HG02938 (cell line): ENCODE results near the gene PADI4.

ENCODE experiments used
- ATAC-seq: cut with Tn5 transposase; IDR thresholded peaks from one replicate; pipeline ENCODE4 v1.9.1; 2021; ENCODE audit warnings: mild to moderate bottlenecking, moderate library complexity; ENCODE audit not compliant: unreplicated experiment

PADI4 gene

DNA sequence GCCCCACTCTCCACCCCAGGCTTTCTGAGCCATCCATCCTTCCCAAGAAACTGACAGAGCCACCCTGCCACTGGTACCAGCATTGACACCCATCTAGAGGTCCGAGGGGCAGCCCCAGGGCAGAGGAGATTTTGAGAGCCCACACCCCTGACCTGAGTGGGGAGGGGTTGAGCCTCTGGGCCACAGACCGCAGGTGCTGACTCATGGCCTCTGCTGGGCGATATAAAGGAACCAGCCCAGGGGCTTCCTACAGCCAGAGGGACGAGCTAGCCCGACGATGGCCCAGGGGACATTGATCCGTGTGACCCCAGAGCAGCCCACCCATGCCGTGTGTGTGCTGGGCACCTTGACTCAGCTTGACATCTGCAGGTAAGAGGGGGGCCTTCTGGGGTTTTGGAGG, at the start of gene PADI4:
Gene PADI4 (plus strand): TSS at position 252 of the 400 bp plus-strand sequence. CDS start 26 bp downstream, at position 278.
- no peak for ATAC-seq

DNA sequence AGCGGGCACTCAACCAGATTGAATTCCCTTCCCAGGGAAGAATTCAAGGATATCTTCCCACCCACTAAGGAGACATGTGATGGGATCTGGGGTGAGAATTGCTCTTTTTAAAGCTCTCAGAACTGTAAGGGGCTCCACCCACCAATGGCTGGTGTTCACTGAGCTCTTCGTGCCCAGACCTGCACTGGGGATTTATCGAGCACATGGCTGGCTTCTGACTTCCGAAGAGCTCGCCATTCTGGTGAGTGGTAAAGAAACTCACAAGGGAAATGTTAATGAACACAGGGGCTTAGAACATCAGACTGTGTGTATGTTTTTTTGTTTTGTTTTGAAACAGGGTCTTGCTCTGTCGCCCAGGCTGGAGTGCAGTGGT, 49.3 kb upstream of the PADI4 start:
- no peak for ATAC-seq

DNA sequence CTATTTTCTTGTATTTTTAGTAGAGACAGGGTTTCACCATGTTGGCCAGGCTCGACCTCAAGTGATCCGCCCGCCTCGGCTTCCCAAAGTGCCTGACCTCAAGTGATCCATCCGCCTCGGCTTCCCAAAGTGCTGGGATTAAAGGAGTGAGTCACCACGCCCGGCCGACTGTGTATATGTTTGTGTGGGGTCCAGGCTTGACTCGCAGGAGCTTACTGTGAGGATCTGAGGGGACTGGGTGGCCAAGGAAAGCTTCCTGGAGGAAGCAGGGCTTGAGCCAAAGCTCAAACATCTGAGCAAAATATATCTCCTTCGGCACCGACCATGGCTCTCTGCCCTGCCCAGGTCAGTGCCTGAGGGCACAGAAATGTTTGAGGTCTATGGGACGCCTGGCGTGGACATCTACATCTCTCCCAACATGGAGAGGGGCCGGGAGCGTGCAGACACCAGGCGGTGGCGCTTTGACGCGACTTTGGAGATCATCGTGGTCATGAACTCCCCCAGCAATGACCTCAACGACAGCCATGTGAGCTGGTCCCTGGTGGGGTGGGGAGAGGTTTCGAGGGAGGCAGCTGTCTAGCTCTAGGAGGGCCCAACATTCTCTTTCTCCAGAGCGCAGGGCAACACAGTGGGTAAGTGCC, 48.6 kb upstream of the PADI4 start:
- no peak for ATAC-seq

- ATAC-seq, result no peak
These were observed 47.7 kb upstream of the PADI4 start for GRCh38 chr1:17260264-17260663.

DNA sequence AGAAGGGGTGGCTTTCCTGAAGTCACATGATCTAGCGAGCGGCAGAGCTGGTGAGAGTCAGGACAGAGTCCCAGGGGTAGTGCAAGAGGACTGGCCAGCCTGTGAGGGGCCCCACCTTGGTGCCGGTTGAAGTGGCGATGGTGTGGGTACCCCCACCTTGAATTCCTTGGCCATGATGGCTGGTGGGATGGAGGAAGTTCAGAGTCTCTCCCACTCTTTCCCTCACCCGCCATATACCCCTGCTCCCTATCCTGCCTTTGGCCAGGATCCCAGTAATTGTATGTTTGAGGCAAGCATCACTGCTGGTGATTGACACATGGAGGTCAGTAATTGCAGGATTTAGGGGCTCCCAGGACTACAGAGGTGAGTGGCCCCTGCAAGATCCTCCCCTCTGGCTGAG, 47.3 kb upstream of the PADI4 start:
- no peak for ATAC-seq

DNA sequence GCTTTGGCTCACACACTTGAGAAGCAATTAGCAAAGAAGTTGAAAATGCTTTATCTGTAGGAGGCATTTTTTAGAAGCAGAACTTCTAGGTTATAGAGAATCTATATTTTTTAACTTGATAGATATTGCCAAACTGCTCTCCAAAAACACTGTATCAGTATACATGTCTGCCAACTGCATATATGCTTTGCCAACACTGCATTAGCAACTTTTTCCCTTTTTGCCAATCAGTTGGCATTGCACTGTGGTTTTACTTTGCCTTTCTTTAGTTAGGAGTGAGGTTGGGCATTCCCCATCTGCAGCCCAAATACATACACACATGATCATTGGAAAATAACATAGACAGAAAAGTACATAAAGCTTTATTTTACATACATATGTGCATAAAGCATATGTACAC, 44.1 kb upstream of the PADI4 start:
- ATAC-seq, result no peak

DNA sequence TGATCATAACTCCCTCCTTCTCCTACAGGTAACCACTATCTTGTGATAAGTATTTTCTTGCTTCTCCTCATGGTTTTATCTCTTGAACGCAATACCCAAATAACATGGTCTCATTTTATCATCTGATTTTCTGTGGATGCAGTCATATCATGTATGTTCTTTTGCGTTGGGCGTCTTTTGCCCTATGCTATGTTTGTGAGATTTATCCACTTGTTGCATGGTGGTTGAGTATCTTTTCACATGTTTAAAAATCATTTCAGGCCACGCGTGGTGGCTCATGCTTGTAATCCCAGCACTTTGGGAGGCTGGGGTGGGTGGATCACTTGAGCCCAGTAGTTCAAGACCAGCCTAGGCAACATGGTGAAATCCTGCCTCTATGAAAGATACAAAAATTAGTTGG, 43.5 kb upstream of the PADI4 start:
- ATAC-seq, result no peak

GRCh38 chr1:17265162-17265561, 42.8 kb upstream of the PADI4 start:
- ATAC-seq, result no peak

DNA sequence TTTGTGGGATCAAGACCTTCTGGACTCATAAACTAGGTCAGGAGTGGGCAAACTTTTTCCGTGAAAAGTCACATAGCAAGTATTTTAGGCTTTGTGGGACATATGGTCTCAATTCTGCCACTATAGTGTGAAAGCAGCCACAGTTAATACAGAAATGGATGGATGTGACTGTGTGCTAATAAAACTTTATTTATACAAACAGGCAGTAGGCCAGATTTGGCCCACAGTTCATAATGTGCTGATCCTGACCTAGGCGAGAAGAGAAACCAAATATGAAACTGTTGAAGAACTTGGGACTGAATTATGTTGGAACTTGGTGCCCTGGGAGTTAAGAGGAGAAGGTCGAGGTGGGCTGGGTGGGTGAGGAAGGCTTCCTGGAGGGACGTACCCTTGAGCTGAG, 42.0 kb upstream of the PADI4 start:
- no peak for ATAC-seq

DNA sequence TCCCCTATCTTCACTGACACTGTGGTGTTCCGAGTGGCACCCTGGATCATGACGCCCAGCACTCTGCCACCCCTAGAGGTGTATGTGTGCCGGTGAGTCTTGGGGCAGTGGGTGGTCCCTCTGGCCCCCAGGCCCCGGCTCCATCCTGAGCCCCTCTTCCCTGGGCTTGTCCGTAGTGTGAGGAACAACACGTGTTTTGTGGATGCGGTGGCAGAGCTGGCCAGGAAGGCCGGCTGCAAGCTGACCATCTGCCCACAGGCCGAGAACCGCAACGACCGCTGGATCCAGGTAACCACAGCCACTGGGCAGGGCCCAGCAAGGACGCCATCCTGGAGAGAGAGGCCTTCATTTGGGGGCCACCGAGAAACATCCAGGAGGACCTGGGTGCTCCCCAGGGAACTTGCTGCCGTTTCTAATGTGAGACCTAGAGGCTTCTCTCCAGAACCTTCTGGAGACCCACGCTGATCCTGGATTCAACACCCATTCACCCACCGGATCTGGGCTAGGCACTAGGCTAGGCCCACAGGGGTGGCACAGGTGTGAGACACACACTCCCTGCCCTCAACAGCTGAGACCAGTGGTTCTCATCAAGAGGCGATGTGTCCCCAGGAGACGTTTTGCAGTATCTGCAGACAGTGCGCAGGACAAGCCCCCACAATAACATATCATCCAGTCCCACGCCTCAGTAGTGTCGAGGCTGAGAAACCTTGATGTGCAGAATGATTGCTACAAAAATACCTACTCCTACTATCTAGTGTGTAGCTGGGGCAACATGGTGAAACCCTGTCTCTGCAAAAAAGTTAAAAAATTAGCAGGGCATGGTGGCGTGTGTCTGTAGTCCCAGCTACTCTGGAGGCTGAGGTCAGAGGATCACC, 36.9 kb upstream of the PADI4 start:
- ATAC-seq, result no peak

DNA sequence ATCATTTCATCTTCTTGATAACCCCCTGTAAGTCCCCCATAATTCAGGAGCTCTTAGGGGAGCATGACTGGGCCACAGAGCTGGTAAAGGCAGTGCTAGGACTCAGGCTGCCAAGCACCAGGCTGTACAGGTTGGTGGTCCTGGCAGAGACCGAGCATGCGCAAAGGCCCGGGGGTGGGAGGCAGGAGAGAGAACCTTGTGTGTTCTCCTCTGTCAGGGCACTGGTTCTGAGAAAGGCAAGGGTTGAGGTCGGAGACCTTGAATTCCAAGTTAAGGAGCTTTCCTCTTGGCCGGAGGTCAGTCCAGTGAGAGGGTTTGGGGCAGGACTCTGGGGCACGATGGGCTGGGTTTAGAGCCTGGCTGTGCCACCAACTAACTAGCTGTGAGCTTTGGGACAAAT, 35.9 kb upstream of the PADI4 start:
- ATAC-seq, result no peak

GRCh38 chr1:17272646-17273045, 35.4 kb upstream of the PADI4 start:
- ATAC-seq, result no peak

DNA sequence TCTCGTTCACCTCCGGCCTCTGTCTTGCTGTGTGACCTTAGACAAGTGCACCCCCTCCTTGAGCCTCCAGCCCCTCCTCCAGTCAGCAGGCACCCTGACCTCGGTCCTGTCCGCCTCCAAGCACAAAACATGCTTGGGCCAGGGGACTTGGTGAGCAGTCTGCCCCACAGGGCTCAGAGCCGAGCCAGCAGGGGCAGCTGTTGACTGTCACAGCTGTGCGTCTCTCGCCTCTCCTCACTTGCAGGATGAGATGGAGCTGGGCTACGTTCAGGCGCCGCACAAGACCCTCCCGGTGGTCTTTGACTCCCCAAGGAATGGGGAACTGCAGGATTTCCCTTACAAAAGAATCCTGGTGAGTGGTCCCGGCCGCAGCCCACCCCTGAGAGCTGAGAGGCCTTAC, 34.9 kb upstream of the PADI4 start:
- no peak for ATAC-seq

GRCh38 chr1:17274186-17275170, 33.5 kb upstream of the PADI4 start:
- no peak for ATAC-seq

DNA sequence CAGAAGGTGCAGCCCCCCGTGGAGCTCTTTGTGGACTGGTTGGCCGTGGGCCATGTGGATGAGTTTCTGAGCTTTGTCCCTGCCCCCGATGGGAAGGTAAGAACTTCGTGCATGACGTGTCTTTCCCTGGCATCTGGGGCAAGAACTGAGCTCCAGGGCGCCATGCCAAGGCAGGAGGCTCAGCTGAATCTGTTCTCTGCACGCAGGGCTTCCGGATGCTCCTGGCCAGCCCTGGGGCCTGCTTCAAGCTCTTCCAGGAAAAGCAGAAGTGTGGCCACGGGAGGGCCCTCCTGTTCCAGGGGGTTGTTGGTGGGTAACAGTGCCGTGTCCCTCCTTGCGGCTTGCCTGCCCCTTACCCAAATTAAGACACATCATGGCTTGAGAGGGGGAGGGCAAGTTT, 31.4 kb upstream of the PADI4 start:
- ATAC-seq, result no peak

GRCh38 chr1:17277511-17278159, 30.4 kb upstream of the PADI4 start:
- ATAC-seq, result no peak

DNA sequence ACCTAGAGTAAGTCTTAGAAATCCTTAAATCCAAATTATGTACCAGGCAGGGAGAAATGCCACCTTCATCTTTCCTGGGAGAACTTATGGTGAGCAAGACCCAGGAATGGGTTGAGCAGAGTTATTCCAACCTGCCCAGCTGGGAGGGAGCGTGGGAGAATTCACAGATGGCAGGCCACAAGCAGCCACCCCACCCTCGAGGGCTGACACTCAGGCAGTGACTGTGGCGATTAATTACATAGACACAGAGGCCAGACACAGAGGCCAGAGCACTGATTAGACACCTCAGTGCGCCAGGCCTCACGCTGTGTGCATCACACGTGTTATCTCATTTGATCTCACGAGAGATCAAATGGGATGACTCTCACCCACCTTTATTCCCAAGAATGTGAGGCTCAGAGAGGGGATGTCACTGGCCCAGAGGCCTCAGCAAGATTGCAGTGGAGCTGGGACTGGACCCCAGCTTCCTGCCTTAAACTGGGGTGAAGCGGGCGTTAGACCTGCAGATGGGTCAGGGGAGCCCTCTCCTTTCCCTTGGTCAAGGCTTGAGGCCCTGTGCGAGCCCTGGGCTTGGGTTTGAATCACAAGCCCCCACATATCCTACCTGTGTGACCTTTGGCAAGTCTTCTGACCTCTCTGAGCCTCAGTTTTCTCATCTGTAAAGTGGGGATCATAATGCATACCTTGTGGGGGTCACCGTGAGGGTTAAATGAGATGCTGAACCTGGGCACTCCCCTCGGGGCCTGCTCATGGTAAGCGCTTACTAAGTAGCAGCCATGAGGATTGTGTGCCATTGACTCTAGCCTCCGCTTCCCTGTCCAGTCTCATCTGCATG, 28.8 kb upstream of the PADI4 start:
- ATAC-seq, result no peak

DNA sequence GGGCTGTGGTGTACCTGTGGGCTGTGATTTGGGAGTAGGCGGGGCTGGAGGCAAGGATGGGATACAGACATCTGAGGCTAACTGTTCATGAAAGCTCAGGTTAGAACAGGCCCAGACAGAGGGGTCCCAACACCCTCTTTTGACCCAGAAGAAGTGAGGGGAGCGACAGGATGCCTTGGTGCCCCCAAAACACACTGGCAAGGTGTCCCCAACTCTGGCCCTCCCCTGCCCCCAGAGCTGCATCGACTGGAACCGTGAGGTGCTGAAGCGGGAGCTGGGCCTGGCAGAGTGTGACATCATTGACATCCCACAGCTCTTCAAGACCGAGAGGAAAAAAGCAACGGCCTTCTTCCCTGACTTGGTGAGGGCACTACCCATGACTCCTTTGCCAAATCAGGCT, 27.6 kb upstream of the PADI4 start:
- ATAC-seq, result no peak

GRCh38 chr1:17280894-17281293, 27.1 kb upstream of the PADI4 start:
- ATAC-seq, result no peak

DNA sequence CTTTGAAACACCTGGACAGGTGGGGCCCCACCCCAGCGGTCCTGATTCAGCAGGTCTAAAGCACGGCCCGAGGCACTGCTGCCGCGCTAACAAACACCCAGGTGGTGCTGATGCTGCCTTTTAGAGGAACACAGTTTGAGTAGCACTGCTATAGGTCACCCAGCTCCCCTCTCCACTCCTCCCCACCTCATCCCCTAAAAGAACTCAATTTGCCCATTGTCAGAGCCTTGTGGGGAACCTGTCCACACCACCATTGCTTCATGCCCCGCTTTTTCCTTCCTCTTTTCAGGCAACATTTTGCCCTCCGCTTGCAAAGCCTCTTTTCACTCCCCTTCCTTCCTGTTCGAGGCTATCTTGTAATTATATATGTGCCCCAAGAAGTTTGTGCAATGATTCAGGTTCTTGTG, 26.2 kb upstream of the PADI4 start:
- ATAC-seq, result no peak
